Measurements from ENCODE around the gene LZTFL1.
A peak's percentile ranks its signal among the peaks of the same experiment; 100 is the strongest.

Gene LZTFL1

DNA sequence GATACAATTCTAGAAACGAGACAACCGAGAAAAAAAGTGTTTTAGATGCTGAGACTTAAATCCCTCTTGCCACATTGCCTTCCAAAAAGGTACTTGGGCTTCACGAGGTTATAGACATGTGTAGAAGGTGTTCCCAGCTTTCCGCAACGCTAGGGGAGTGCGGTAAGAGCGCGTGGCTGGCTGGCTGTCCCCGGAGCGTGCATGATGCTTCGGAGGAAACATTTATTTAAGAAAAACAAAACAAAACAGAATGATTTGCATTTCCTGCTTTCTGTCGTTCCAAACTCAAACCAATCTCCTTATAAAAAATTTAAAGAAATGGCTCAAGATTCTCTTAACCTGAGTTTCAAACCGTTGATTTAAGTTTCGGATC lies 46.4 kb downstream of the LZTFL1 start:
- H2AFZ ChIP-seq (ENCODE audit: low read depth, low read length): no peak overlapping the region
- WGBS: 19% methylated on average over 14 of the region's 14 CpGs
- H2BK15ac ChIP-seq (ENCODE audit: low read depth, poor library complexity, severe bottlenecking): no peak overlapping the region
- no peak overlapping the region for H3K4ac ChIP-seq (ENCODE audit: low read depth in 1 of 2, low read length in 2 of 2)
- H2AK5ac ChIP-seq (ENCODE audit: low read length, severe bottlenecking): no peak overlapping the region
- H3K27me3 ChIP-seq (ENCODE audit: control insufficient read depth in 1 of 2, insufficient read depth in 1 of 2, low read length in 2 of 2): peaks cover 84 to 91% of the 10 kb centered on the region in 2 experiments
- H2BK5ac ChIP-seq (ENCODE audit: low read depth, low read length, poor library complexity, severe bottlenecking): no peak overlapping the region
- H4K8ac ChIP-seq (ENCODE audit: low read length): no peak overlapping the region
- no peak overlapping the region for H3K23ac ChIP-seq (ENCODE audit: low read length in 2 of 2)
- no peak overlapping the region for H3K27ac ChIP-seq (ENCODE audit: low read length, poor library complexity, severe bottlenecking)
- peak overlapping the region; percentile 35 for H3K9ac ChIP-seq (ENCODE audit: low read length)
- no peak overlapping the region for H3K14ac ChIP-seq (ENCODE audit: low read length in 2 of 2)
- no peaks in the 10 kb centered on the region for H3K79me1 ChIP-seq (replicated peaks; ENCODE audit: low read length, poor library complexity, severe bottlenecking)
- DNase-seq: peak; percentile 37
- peaks cover 0 to 2% of the 10 kb centered on the region in 2 experiments for H3K36me3 ChIP-seq (ENCODE audit: control insufficient read depth in 1 of 2, insufficient read depth in 2 of 2, low read depth in 1 of 2, low read length in 2 of 2)
- no peak overlapping the region for H3K4me2 ChIP-seq (ENCODE audit: low read length, poor library complexity, severe bottlenecking)
- no peak overlapping the region for H2BK12ac ChIP-seq (ENCODE audit: low read length in 2 of 2)
- H3K9me3 ChIP-seq (ENCODE audit: control insufficient read depth, low read length): peaks cover 1% of the 10 kb centered on the region
- peaks cover 10% of the 10 kb centered on the region for H3K4me1 ChIP-seq (ENCODE audit: control insufficient read depth, insufficient read depth, low read depth, low read length)
- H3K4me3 ChIP-seq (ENCODE audit: insufficient read depth in 1 of 2, low read depth in 1 of 2, low read length in 2 of 2): peak overlapping the region in 1 of 2 experiments; percentile 72
- no peak overlapping the region for H3K18ac ChIP-seq (ENCODE audit: low read depth in 1 of 2, low read length in 2 of 2)
- H4K91ac ChIP-seq (ENCODE audit: low read length): no peak overlapping the region
- H2BK120ac ChIP-seq (ENCODE audit: low read depth, low read length): no peak overlapping the region

DNA sequence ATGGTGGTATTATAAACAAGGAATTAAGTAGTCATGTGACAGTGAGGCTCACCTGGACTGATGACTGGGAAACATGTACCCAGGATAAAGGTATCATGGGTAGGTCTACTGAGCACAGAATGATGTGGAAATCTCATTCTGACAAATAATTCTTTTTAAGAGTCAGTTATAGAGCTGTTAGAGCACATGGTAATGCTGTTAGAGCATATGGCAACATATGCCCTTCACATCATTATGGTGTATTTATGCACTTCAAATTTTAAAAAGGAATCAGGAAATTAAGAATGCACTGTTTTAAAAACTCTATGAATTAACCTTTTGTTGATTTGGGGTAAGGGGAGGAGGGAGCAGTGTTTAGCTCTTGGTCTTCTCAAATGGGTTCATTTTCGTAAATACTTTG lies 47.3 kb downstream of the LZTFL1 start:
- no CpG with 5 or more reads among the region's 1 CpG for WGBS
- Histone ChIP-seq H2BK120ac (ENCODE audit: low read depth, low read length) (no peak overlapping the region), H2AFZ (ENCODE audit: low read depth, low read length) (no peak overlapping the region), H2AK5ac (ENCODE audit: low read length, severe bottlenecking) (no peak overlapping the region), H3K4me2 (ENCODE audit: low read length, poor library complexity, severe bottlenecking) (no peak overlapping the region), H3K18ac (ENCODE audit: low read depth in 1 of 2, low read length in 2 of 2) (no peak overlapping the region), H4K8ac (ENCODE audit: low read length) (no peak overlapping the region), H3K4me1 (ENCODE audit: control insufficient read depth, insufficient read depth, low read depth, low read length) (peaks cover 10% of the 10 kb centered on the region), H3K9me3 (ENCODE audit: control insufficient read depth, low read length) (peaks cover 9% of the 10 kb centered on the region), H2BK12ac (ENCODE audit: low read length in 2 of 2) (no peak overlapping the region), H3K9ac (ENCODE audit: low read length) (no peak overlapping the region), H3K79me1 (replicated peaks; ENCODE audit: low read length, poor library complexity, severe bottlenecking) (no peaks in the 10 kb centered on the region), H3K27me3 (ENCODE audit: control insufficient read depth in 1 of 2, insufficient read depth in 1 of 2, low read length in 2 of 2) (peaks cover 88 to 92% of the 10 kb centered on the region in 2 experiments), H2BK5ac (ENCODE audit: low read depth, low read length, poor library complexity, severe bottlenecking) (no peak overlapping the region), H3K27ac (ENCODE audit: low read length, poor library complexity, severe bottlenecking) (no peak overlapping the region), H3K23ac (ENCODE audit: low read length in 2 of 2) (no peak overlapping the region), H3K4ac (ENCODE audit: low read depth in 1 of 2, low read length in 2 of 2) (no peak overlapping the region), H3K4me3 (ENCODE audit: insufficient read depth in 1 of 2, low read depth in 1 of 2, low read length in 2 of 2) (no peak overlapping the region), H3K36me3 (ENCODE audit: control insufficient read depth in 1 of 2, insufficient read depth in 2 of 2, low read depth in 1 of 2, low read length in 2 of 2) (peaks cover 0 to 2% of the 10 kb centered on the region in 2 experiments), H3K14ac (ENCODE audit: low read length in 2 of 2) (no peak overlapping the region), H2BK15ac (ENCODE audit: low read depth, poor library complexity, severe bottlenecking) (no peak overlapping the region), H4K91ac (ENCODE audit: low read length) (no peak overlapping the region)
- no peak for DNase-seq

DNA sequence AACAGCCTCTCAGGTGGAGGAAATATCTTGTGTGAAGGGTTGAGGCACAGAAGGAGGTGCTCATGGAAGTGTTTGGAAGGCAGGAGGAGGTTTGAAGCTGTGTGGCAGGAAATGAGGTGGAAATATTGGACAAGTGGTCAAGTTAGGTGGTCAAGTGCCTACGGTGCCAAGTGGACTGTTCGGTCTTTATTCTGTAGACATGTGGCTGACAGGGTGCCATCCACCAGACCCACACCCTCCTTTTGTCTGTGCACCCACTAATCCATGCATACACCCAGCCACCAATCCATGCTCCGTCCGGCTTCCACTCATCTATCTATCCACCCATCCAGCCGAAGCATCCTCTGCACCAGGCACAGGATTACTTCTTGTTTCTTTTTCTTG lies 47.8 kb downstream of the LZTFL1 start:
- peaks cover 12% of the 10 kb centered on the region for H3K9me3 ChIP-seq (ENCODE audit: control insufficient read depth, low read length)
- H3K4ac ChIP-seq (ENCODE audit: low read depth in 1 of 2, low read length in 2 of 2): no peak overlapping the region
- H2BK12ac ChIP-seq (ENCODE audit: low read length in 2 of 2): no peak overlapping the region
- WGBS: 95% methylated on average over 5 of the region's 5 CpGs
- H2AK5ac ChIP-seq (ENCODE audit: low read length, severe bottlenecking): no peak overlapping the region
- no peak overlapping the region for H3K27ac ChIP-seq (ENCODE audit: low read length, poor library complexity, severe bottlenecking)
- peaks cover 10% of the 10 kb centered on the region for H3K4me1 ChIP-seq (ENCODE audit: control insufficient read depth, insufficient read depth, low read depth, low read length)
- no peak overlapping the region for H2BK5ac ChIP-seq (ENCODE audit: low read depth, low read length, poor library complexity, severe bottlenecking)
- DNase-seq: no peak
- no peak overlapping the region for H2BK15ac ChIP-seq (ENCODE audit: low read depth, poor library complexity, severe bottlenecking)
- no peak overlapping the region for H4K8ac ChIP-seq (ENCODE audit: low read length)
- H3K36me3 ChIP-seq (ENCODE audit: control insufficient read depth in 1 of 2, insufficient read depth in 2 of 2, low read depth in 1 of 2, low read length in 2 of 2): peaks cover 0 to 2% of the 10 kb centered on the region in 2 experiments
- H3K4me3 ChIP-seq (ENCODE audit: insufficient read depth in 1 of 2, low read depth in 1 of 2, low read length in 2 of 2): no peak overlapping the region
- no peak overlapping the region for H3K18ac ChIP-seq (ENCODE audit: low read depth in 1 of 2, low read length in 2 of 2)
- H2AFZ ChIP-seq (ENCODE audit: low read depth, low read length): no peak overlapping the region
- no peak overlapping the region for H3K4me2 ChIP-seq (ENCODE audit: low read length, poor library complexity, severe bottlenecking)
- peaks cover 85 to 87% of the 10 kb centered on the region in 2 experiments for H3K27me3 ChIP-seq (ENCODE audit: control insufficient read depth in 1 of 2, insufficient read depth in 1 of 2, low read length in 2 of 2)
- H4K91ac ChIP-seq (ENCODE audit: low read length): no peak overlapping the region
- no peaks in the 10 kb centered on the region for H3K79me1 ChIP-seq (replicated peaks; ENCODE audit: low read length, poor library complexity, severe bottlenecking)
- H3K23ac ChIP-seq (ENCODE audit: low read length in 2 of 2): no peak overlapping the region
- H3K9ac ChIP-seq (ENCODE audit: low read length): no peak overlapping the region
- no peak overlapping the region for H3K14ac ChIP-seq (ENCODE audit: low read length in 2 of 2)
- no peak overlapping the region for H2BK120ac ChIP-seq (ENCODE audit: low read depth, low read length)

DNA sequence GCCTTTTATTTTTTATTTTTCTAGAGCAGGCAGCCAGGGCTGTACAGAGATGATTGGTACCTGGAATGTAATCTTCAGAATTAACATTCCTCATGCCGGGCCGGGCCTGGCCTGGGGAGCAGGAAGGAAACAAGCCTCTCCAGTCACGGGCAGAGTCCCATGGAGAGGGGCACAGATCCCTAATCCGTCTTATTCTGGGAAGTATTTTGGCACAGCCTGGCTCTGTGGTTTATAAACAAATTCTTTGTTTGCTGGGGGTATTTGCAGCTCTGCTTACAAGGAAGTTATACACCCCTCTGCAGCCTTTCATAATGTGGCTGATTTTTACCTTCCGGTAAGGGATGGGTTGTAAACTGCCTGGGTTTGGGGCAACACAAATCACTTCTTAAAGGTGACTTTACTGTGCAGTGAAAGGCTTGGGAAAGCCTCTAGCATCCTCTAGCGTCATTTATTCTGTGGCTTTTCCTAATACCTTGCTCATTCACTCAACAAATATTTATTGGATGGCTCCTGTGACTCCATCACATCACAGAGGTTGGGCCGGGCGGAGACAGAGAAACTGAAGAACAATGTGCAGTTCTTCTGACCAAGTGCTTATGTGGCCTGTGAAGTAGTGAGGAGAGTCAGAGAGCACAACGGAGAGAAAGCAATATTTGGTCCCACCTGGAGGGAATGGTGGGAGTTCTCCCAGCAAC lies 48.3 kb downstream of the LZTFL1 start:
- H2BK120ac ChIP-seq (ENCODE audit: low read depth, low read length): no peak overlapping the region

More for the DNA sequence above, 48.3 kb downstream of the LZTFL1 start:
- no peak overlapping the region for H3K27ac ChIP-seq (ENCODE audit: low read length, poor library complexity, severe bottlenecking)
- H4K91ac ChIP-seq (ENCODE audit: low read length): no peak overlapping the region
- no peak overlapping the region for H2BK12ac ChIP-seq (ENCODE audit: low read length in 2 of 2)
- H4K8ac ChIP-seq (ENCODE audit: low read length): no peak overlapping the region
- no peak overlapping the region for H2BK15ac ChIP-seq (ENCODE audit: low read depth, poor library complexity, severe bottlenecking)
- peaks cover 10% of the 10 kb centered on the region for H3K4me1 ChIP-seq (ENCODE audit: control insufficient read depth, insufficient read depth, low read depth, low read length)
- 72% methylated on average over 9 of the region's 9 CpGs for whole genome bisulfite sequencing
- no peak overlapping the region for H3K23ac ChIP-seq (ENCODE audit: low read length in 2 of 2)
- peaks cover 82 to 83% of the 10 kb centered on the region in 2 experiments for H3K27me3 ChIP-seq (ENCODE audit: control insufficient read depth in 1 of 2, insufficient read depth in 1 of 2, low read length in 2 of 2)
- no peak overlapping the region for H3K14ac ChIP-seq (ENCODE audit: low read length in 2 of 2)
- no peak overlapping the region for H3K9ac ChIP-seq (ENCODE audit: low read length)
- H3K9me3 ChIP-seq (ENCODE audit: control insufficient read depth, low read length): peaks cover 17% of the 10 kb centered on the region
- H3K18ac ChIP-seq (ENCODE audit: low read depth in 1 of 2, low read length in 2 of 2): no peak overlapping the region
- no peak overlapping the region for H2BK5ac ChIP-seq (ENCODE audit: low read depth, low read length, poor library complexity, severe bottlenecking)
- H3K36me3 ChIP-seq (ENCODE audit: control insufficient read depth in 1 of 2, insufficient read depth in 2 of 2, low read depth in 1 of 2, low read length in 2 of 2): peaks cover 0 to 2% of the 10 kb centered on the region in 2 experiments
- no peak overlapping the region for H2AFZ ChIP-seq (ENCODE audit: low read depth, low read length)
- DNase-seq: no peak
- no peak overlapping the region for H2AK5ac ChIP-seq (ENCODE audit: low read length, severe bottlenecking)
- no peak overlapping the region for H3K4ac ChIP-seq (ENCODE audit: low read depth in 1 of 2, low read length in 2 of 2)
- H3K4me3 ChIP-seq (ENCODE audit: insufficient read depth in 1 of 2, low read depth in 1 of 2, low read length in 2 of 2): no peak overlapping the region
- no peak overlapping the region for H3K4me2 ChIP-seq (ENCODE audit: low read length, poor library complexity, severe bottlenecking)
- H3K79me1 ChIP-seq (replicated peaks; ENCODE audit: low read length, poor library complexity, severe bottlenecking): no peaks in the 10 kb centered on the region
